ENCODE data around the gene LGALS7B. TPM values are rescaled to one million over a fixed set of nuclear protein-coding genes. Genes with fewer than 3 reads are reported as not detected.

Gene LGALS7B
- total RNA-seq, 1 donor from 2014 or later = not detected

- Mint-ChIP-seq H3K27me3 (ENCODE audit: low read depth, unreplicated experiment) (no peaks in the 10 kb centered on the region), H3K4me3 (ENCODE audit: unreplicated experiment) (peak overlapping the region; percentile 8), H3K9me3 (ENCODE audit: unreplicated experiment) (no peaks in the 10 kb centered on the region), H3K36me3 (ENCODE audit: low read depth, unreplicated experiment) (peaks cover 32% of the 10 kb centered on the region), H3K4me1 (ENCODE audit: low read depth, unreplicated experiment) (peaks cover 9% of the 10 kb centered on the region), H3K27ac (ENCODE audit: unreplicated experiment) (peak overlapping the region; percentile 53)
- Histone ChIP-seq H3K4me3 (ENCODE audit: insufficient read depth, low read depth, low read length) (no peak overlapping the region), H3K9me3 (ENCODE audit: insufficient read depth, low read depth, low read length) (no peaks in the 10 kb centered on the region), H3K79me2 (ENCODE audit: insufficient read depth, low read length) (peaks cover 49% of the 10 kb centered on the region), H3K4me1 (ENCODE audit: insufficient read depth, low read length) (peaks cover 14% of the 10 kb centered on the region), H3K27me3 (ENCODE audit: insufficient read depth, low read length) (no peaks in the 10 kb centered on the region), H2AFZ (ENCODE audit: low read depth, low read length) (no peak overlapping the region), H4K20me1 (ENCODE audit: insufficient read depth, low read length) (peaks cover 92% of the 10 kb centered on the region), H3K27ac (ENCODE audit: low read depth, low read length) (no peak overlapping the region), H3K4me2 (ENCODE audit: low read length) (no peak overlapping the region), H3K36me3 (ENCODE audit: insufficient read depth, low read length) (peaks cover 89% of the 10 kb centered on the region), H3K9ac (ENCODE audit: low read length) (no peak overlapping the region)
- FAIRE-seq (no peak), DNase-seq (ENCODE audit: low read depth) (no peak)
- TF ChIP-seq, protein P1, sequence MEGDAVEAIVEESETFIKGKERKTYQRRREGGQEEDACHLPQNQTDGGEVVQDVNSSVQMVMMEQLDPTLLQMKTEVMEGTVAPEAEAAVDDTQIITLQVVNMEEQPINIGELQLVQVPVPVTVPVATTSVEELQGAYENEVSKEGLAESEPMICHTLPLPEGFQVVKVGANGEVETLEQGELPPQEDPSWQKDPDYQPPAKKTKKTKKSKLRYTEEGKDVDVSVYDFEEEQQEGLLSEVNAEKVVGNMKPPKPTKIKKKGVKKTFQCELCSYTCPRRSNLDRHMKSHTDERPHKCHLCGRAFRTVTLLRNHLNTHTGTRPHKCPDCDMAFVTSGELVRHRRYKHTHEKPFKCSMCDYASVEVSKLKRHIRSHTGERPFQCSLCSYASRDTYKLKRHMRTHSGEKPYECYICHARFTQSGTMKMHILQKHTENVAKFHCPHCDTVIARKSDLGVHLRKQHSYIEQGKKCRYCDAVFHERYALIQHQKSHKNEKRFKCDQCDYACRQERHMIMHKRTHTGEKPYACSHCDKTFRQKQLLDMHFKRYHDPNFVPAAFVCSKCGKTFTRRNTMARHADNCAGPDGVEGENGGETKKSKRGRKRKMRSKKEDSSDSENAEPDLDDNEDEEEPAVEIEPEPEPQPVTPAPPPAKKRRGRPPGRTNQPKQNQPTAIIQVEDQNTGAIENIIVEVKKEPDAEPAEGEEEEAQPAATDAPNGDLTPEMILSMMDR (IDR thresholded peaks at IDR 0.05; ENCODE audit: insufficient read depth, low read depth, low read length) = no peak
- TF ChIP-seq EZH2 (IDR thresholded peaks at IDR 0.05; ENCODE audit: insufficient read depth, low read length) = no peak
These were observed 51.0 kb downstream of the LGALS7B start for GRCh38 chr19:38839816-38840582.

GRCh38 chr19:38840583-38840968, 51.6 kb downstream of the LGALS7B start:
- Histone ChIP-seq H3K4me2 (ENCODE audit: low read length) (no peak overlapping the region), H3K4me3 (ENCODE audit: insufficient read depth, low read depth, low read length) (no peak overlapping the region), H2AFZ (ENCODE audit: low read depth, low read length) (no peak overlapping the region), H3K27ac (ENCODE audit: low read depth, low read length) (no peak overlapping the region), H3K9ac (ENCODE audit: low read length) (no peak overlapping the region), H3K36me3 (ENCODE audit: insufficient read depth, low read length) (peaks cover 87% of the 10 kb centered on the region), H4K20me1 (ENCODE audit: insufficient read depth, low read length) (peaks cover 96% of the 10 kb centered on the region), H3K79me2 (ENCODE audit: insufficient read depth, low read length) (peaks cover 54% of the 10 kb centered on the region), H3K27me3 (ENCODE audit: insufficient read depth, low read length) (no peaks in the 10 kb centered on the region), H3K4me1 (ENCODE audit: insufficient read depth, low read length) (peaks cover 11% of the 10 kb centered on the region), H3K9me3 (ENCODE audit: insufficient read depth, low read depth, low read length) (no peaks in the 10 kb centered on the region)
- no peak for DNase-seq (ENCODE audit: low read depth)
- H3K27me3 Mint-ChIP-seq (ENCODE audit: low read depth, unreplicated experiment) = no peaks in the 10 kb centered on the region
- no peak for FAIRE-seq
- H3K4me3 Mint-ChIP-seq (ENCODE audit: unreplicated experiment) = peak overlapping the region; percentile 8
- TF ChIP-seq EZH2 (IDR thresholded peaks at IDR 0.05; ENCODE audit: insufficient read depth, low read length) = no peak
- TF ChIP-seq, protein P1 (IDR thresholded peaks at IDR 0.05; ENCODE audit: insufficient read depth, low read depth, low read length) = no peak
- peaks cover 9% of the 10 kb centered on the region for H3K4me1 Mint-ChIP-seq (ENCODE audit: low read depth, unreplicated experiment)
- H3K36me3 Mint-ChIP-seq (ENCODE audit: low read depth, unreplicated experiment) = peaks cover 35% of the 10 kb centered on the region
- no peak overlapping the region for H3K27ac Mint-ChIP-seq (ENCODE audit: unreplicated experiment)
- H3K9me3 Mint-ChIP-seq (ENCODE audit: unreplicated experiment) = no peaks in the 10 kb centered on the region

Other genes with a start within 250 kb of the LGALS7B start
- gene MAP4K1, start 171.2 kb upstream of the LGALS7B start, total RNA-seq = 0.87 and 1.7 TPM in 2 replicates
- gene EIF3K, start 170.0 kb upstream of the LGALS7B start, total RNA-seq = 222 and 229 TPM in 2 replicates
- 805 and 879 TPM in 2 replicates for gene ACTN4, start 141.6 kb upstream of the LGALS7B start, total RNA-seq
- gene CAPN12, start 44.7 kb upstream of the LGALS7B start, total RNA-seq = 4.6 and 6.0 TPM in 2 replicates
- not detected in 2 replicates for gene LGALS7, start 15.7 kb upstream of the LGALS7B start, total RNA-seq
- 0.32 TPM in 1 of 2 replicates, not detected in the other for gene LGALS4, start 23.7 kb downstream of the LGALS7B start, total RNA-seq
- 51.4 and 53.3 TPM in 2 replicates for gene ECH1, start 42.6 kb downstream of the LGALS7B start, total RNA-seq
- 285 and 314 TPM in 2 replicates for gene HNRNPL, start 60.8 kb downstream of the LGALS7B start, total RNA-seq
- gene RINL, start 89.1 kb downstream of the LGALS7B start, total RNA-seq = 0.91 and 1.3 TPM in 2 replicates
- gene SIRT2, start 110.4 kb downstream of the LGALS7B start, total RNA-seq = 35.3 and 35.7 TPM in 2 replicates
- gene NFKBIB, start 110.8 kb downstream of the LGALS7B start, total RNA-seq = 19.3 and 21.7 TPM in 2 replicates
- gene CCER2, start 123.0 kb downstream of the LGALS7B start, total RNA-seq = 0.36 and 0.89 TPM in 2 replicates
- 21.1 and 24.8 TPM in 2 replicates for gene SARS2, start 141.6 kb downstream of the LGALS7B start, total RNA-seq
- gene MRPS12, start 141.7 kb downstream of the LGALS7B start, total RNA-seq = 57.5 and 59.5 TPM in 2 replicates
- 14.7 and 15.9 TPM in 2 replicates for gene FBXO17, start 186.5 kb downstream of the LGALS7B start, total RNA-seq
- gene FBXO27, start 243.3 kb downstream of the LGALS7B start, total RNA-seq = 4.1 and 7.1 TPM in 2 replicates